Measurements from ENCODE around the gene CYLD. TPM values are rescaled to one million over a fixed set of nuclear protein-coding genes. Genes with fewer than 3 reads are reported as not detected.

Gene CYLD
- total and polyA plus RNA-seq, 8 donors, result 7.0 to 82.1 (median 13.5) TPM

DNA sequence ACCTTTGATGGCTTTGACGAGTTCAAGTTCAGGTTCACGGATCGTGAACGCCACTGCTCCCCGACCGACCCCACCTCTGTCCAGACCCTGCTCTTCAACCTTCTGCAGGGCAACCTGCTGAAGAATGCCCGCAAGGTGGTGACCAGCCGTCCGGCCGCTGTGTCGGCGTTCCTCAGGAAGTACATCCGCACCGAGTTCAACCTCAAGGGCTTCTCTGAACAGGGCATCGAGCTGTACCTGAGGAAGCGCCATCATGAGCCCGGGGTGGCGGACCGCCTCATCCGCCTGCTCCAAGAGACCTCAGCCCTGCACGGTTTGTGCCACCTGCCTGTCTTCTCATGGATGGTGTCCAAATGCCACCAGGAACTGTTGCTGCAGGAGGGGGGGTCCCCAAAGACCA is 30.8 kb upstream of the CYLD start:
- H3K4me1 ChIP-seq, result peaks cover 0 to 35% (median 0%) of the 10 kb centered on the region in 4 donors
- TF ChIP-seq, protein P1, sequence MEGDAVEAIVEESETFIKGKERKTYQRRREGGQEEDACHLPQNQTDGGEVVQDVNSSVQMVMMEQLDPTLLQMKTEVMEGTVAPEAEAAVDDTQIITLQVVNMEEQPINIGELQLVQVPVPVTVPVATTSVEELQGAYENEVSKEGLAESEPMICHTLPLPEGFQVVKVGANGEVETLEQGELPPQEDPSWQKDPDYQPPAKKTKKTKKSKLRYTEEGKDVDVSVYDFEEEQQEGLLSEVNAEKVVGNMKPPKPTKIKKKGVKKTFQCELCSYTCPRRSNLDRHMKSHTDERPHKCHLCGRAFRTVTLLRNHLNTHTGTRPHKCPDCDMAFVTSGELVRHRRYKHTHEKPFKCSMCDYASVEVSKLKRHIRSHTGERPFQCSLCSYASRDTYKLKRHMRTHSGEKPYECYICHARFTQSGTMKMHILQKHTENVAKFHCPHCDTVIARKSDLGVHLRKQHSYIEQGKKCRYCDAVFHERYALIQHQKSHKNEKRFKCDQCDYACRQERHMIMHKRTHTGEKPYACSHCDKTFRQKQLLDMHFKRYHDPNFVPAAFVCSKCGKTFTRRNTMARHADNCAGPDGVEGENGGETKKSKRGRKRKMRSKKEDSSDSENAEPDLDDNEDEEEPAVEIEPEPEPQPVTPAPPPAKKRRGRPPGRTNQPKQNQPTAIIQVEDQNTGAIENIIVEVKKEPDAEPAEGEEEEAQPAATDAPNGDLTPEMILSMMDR (IDR thresholded peaks at IDR 0.05), result no peak
- TF ChIP-seq EP300 (IDR thresholded peaks at IDR 0.05) (no peak), POLR2AphosphoS5 (IDR thresholded peaks at IDR 0.05) (no peak), POLR2A (IDR thresholded peaks at IDR 0.05) (no peak)
- DNase-seq, result no peak
- intact Hi-C loops (cut with DNase I; ENCODE audit: low total_unique reads), result no loop called here
- 93 to 98% (median 96%) methylated on average over 20 to 21 of the region's 21 CpGs for WGBS, 5 donors
- peaks cover 0 to 8% (median 0%) of the 10 kb centered on the region in 4 donors for H3K36me3 ChIP-seq
- no peak overlapping the region for H3K4me3 ChIP-seq
- no peaks in the 10 kb centered on the region for H3K27me3 ChIP-seq
- H3K9me3 ChIP-seq, result no peaks in the 10 kb centered on the region
- no peak overlapping the region for H3K27ac ChIP-seq

DNA sequence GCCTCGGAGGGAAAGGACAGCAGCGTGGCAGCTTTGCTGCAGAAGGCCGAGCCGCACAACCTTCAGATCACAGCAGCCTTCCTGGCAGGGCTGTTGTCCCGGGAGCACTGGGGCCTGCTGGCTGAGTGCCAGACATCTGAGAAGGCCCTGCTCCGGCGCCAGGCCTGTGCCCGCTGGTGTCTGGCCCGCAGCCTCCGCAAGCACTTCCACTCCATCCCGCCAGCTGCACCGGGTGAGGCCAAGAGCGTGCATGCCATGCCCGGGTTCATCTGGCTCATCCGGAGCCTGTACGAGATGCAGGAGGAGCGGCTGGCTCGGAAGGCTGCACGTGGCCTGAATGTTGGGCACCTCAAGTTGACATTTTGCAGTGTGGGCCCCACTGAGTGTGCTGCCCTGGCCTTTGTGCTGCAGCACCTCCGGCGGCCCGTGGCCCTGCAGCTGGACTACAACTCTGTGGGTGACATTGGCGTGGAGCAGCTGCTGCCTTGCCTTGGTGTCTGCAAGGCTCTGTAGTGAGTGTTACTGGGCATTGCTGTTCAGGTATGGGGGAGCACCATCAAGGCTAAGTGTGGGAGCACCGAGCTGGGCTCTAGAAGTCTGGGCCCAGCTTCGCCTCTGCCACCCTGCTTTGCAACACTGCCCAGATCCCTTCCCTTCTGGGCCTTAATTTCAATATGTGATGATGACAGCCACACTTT is 29.9 kb upstream of the CYLD start:
- 77 to 90% (median 87%) methylated on average over 12 to 25 of the region's 25 CpGs for WGBS, 5 donors
- TF ChIP-seq, protein P1 (IDR thresholded peaks at IDR 0.05), result no peak
- TF ChIP-seq POLR2A (IDR thresholded peaks at IDR 0.05) (no peak), POLR2AphosphoS5 (IDR thresholded peaks at IDR 0.05) (no peak)
- peaks cover 0 to 35% (median 0%) of the 10 kb centered on the region in 4 donors for H3K4me1 ChIP-seq
- H3K27me3 ChIP-seq, result no peaks in the 10 kb centered on the region
- no peak overlapping the region for H3K4me3 ChIP-seq
- H3K9me3 ChIP-seq, result no peaks in the 10 kb centered on the region
- H3K27ac ChIP-seq, result no peak overlapping the region
- intact Hi-C loops (cut with DNase I; ENCODE audit: low total_unique reads), result no loop called here
- peaks cover 0 to 8% (median 0%) of the 10 kb centered on the region in 4 donors for H3K36me3 ChIP-seq
- peak in 1 of 2 donors; percentile 57 for DNase-seq

DNA sequence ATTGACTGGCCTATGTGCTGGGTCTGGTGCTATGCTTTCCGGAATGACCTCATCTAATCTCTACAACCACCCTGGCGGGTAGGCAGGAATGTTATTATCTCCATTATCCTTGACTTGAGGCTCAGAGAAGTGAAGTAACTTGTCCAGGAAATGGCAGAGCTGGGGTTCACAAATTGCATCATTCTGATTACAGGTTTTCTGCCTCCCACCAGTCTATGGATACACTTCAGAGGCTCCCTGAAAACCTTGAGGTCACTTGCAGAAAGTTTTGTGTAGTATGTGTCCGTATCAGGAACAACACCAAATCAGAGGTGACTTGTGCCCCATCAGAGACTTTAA is 29.4 kb upstream of the CYLD start:
- 57 to 95% (median 79%) methylated on average over 3 of the region's 3 CpGs for WGBS, 5 donors
- H3K4me1 ChIP-seq, result peaks cover 0 to 35% (median 0%) of the 10 kb centered on the region in 4 donors
- H3K4me3 ChIP-seq, result no peak overlapping the region
- H3K9me3 ChIP-seq, result no peaks in the 10 kb centered on the region
- intact Hi-C loops (cut with DNase I; ENCODE audit: low total_unique reads), result no loop called here
- TF ChIP-seq POLR2A (IDR thresholded peaks at IDR 0.05), result no peak
- TF ChIP-seq POLR2AphosphoS5 (IDR thresholded peaks at IDR 0.05), result no peak
- TF ChIP-seq, protein P1 (IDR thresholded peaks at IDR 0.05), result no peak
- TF ChIP-seq EP300 (IDR thresholded peaks at IDR 0.05), result no peak
- no peak overlapping the region for H3K27ac ChIP-seq
- H3K27me3 ChIP-seq, result no peaks in the 10 kb centered on the region
- peaks cover 0 to 8% (median 0%) of the 10 kb centered on the region in 4 donors for H3K36me3 ChIP-seq
- no peak for DNase-seq

- H3K36me3 ChIP-seq, result peaks cover 0 to 8% (median 0%) of the 10 kb centered on the region in 4 donors
- peaks cover 0 to 35% (median 0%) of the 10 kb centered on the region in 4 donors for H3K4me1 ChIP-seq
- DNase-seq, result no peak
- intact Hi-C loops (cut with DNase I; ENCODE audit: low total_unique reads), result no loop called here
- H3K27ac ChIP-seq, result no peak overlapping the region
- no peaks in the 10 kb centered on the region for H3K27me3 ChIP-seq
- no peaks in the 10 kb centered on the region for H3K9me3 ChIP-seq
- H3K4me3 ChIP-seq, result no peak overlapping the region
- 71 to 86% (median 76%) methylated on average over 1 to 4 of the region's 4 CpGs for WGBS, 5 donors
- no peak for TF ChIP-seq POLR2A (IDR thresholded peaks at IDR 0.05)
- TF ChIP-seq, protein P1 (IDR thresholded peaks at IDR 0.05), result no peak
- no peak for TF ChIP-seq POLR2AphosphoS5 (IDR thresholded peaks at IDR 0.05)
- no peak for TF ChIP-seq EP300 (IDR thresholded peaks at IDR 0.05)
These were observed 28.9 kb upstream of the CYLD start for GRCh38 chr16:50712956-50713355.
